Measurements from ENCODE around the gene MRPL12. TPM values are rescaled to one million over a fixed set of nuclear protein-coding genes. Genes with fewer than 3 reads are reported as not detected.
A peak's percentile ranks its signal among the peaks of the same experiment; 100 is the strongest.

The MRPL12 gene
- total and polyA plus RNA-seq, 2 of the 13 experiments (the other 11 are each of a cell fraction or from before 2014, with no cell fraction given) = 39.1 to 94.1 TPM

GRCh38 chr17:81726004-81726403, 22.8 kb downstream of the MRPL12 start:
- POLR2A ChIA-PET = interaction anchor here (1.0 to 5.8 kb wide), 2 partner anchors 13 to 135 kb away, joined by 3 to 72 read pairs; partner anchors contain the start of genes P4HB and SLC25A10
- no TSS peak for BruUV-seq (replicated peaks)
- Histone ChIP-seq H3K27ac (ENCODE audit: extremely low read length, insufficient read depth, low read length) (no peak overlapping the region), H3K79me2 (ENCODE audit: insufficient read depth, low read length) (no peaks in the 10 kb centered on the region), H3K36me3 (replicated peaks in 1 of 2; ENCODE audit: control insufficient read depth in 1 of 2, insufficient read depth in 2 of 2, low read length in 2 of 2) (no peaks in the 10 kb centered on the region), H2AFZ (ENCODE audit: low read length) (no peak overlapping the region), H4K20me1 (ENCODE audit: insufficient read depth, low read length) (no peaks in the 10 kb centered on the region), H3K4me3 (replicated peaks in 1 of 3; ENCODE audit: insufficient read depth in 1 of 3, low read depth in 2 of 3, low read length in 3 of 3) (no peak overlapping the region), H3K9ac (ENCODE audit: insufficient read depth, low read depth, low read length) (no peak overlapping the region), H3K4me1 (ENCODE audit: insufficient read depth, low read length) (peaks cover 42% of the 10 kb centered on the region), H3K4me2 (ENCODE audit: low read depth, low read length) (no peak overlapping the region), H3K9me3 (ENCODE audit: low read length) (no peaks in the 10 kb centered on the region), H3K27me3 (ENCODE audit: control insufficient read depth in 1 of 2, insufficient read depth in 2 of 2, low read length in 2 of 2) (no peaks in the 10 kb centered on the region)
- in situ Hi-C loops (cut with HindIII; ENCODE audit: extremely low pct_ligation_motif_present, low pct_unique_long_range_greater_than_20kb) (no loop called here), intact Hi-C loops (cut with micrococcal nuclease; ENCODE audit: unreplicated experiment) (no loop called here)
- ATAC-seq = no peak
- peak in 1 of 2 experiments; percentile 30; a peak in 1 of 4 replicates for TF ChIP-seq POLR2A (IDR thresholded peaks at IDR 0.05; ENCODE audit: insufficient read depth in 1 of 2, low read depth in 2 of 2, low read length in 2 of 2)
- TF ChIP-seq PPARG (CRISPR knock-in tag; conservative IDR thresholded peaks at IDR 0.05) = no peak
- TF ChIP-seq HNRNPL (IDR thresholded peaks at IDR 0.05; ENCODE audit: low read depth, low read length) = 0 out of 2 replicates have a peak, but pooled peaks have one; percentile 7
- no peak for TF ChIP-seq ZNF724P (CRISPR knock-in tag; IDR thresholded peaks at IDR 0.05; ENCODE audit: borderline replicate concordance)
- FAIRE-seq = no peak
- 85% methylated on average over 9 of the region's 9 CpGs for WGBS (ENCODE audit: low lambda C conversion rate)
- DNase-seq (ENCODE audit: low spot score) = no peak
- CTCF ChIA-PET (ENCODE audit: low intra/inter-chr PET ratio, low total read pairs) = no interaction called here

GRCh38 chr17:81727324-81728031, 24.3 kb downstream of the MRPL12 start:
- peak overlapping the region; percentile 24 for H2AFZ ChIP-seq (ENCODE audit: low read length)
- in situ Hi-C loops (cut with HindIII; ENCODE audit: extremely low pct_ligation_motif_present, low pct_unique_long_range_greater_than_20kb) = no loop called here
- no peaks in the 10 kb centered on the region for H3K36me3 ChIP-seq (replicated peaks in 1 of 2; ENCODE audit: control insufficient read depth in 1 of 2, insufficient read depth in 2 of 2, low read length in 2 of 2)
- FAIRE-seq (peak; percentile 90), DNase-seq (ENCODE audit: low spot score) (peak; percentile 95), ATAC-seq (peak; percentile 86)
- H4K20me1 ChIP-seq (ENCODE audit: insufficient read depth, low read length) = no peaks in the 10 kb centered on the region
- POLR2A ChIA-PET = interaction anchor here (0.6 to 5.7 kb wide), 28 partner anchors 8 to 339 kb away, joined by 3 to 134 read pairs (median 5); partner anchors contain the start of genes ANAPC11, ARL16, CCDC137 and CENPX
- no peaks in the 10 kb centered on the region for H3K79me2 ChIP-seq (ENCODE audit: insufficient read depth, low read length)
- CTCF ChIA-PET (ENCODE audit: low intra/inter-chr PET ratio, low total read pairs) = no interaction called here
- H3K9ac ChIP-seq (ENCODE audit: insufficient read depth, low read depth, low read length) = peak overlapping the region; percentile 66
- H3K27me3 ChIP-seq (ENCODE audit: control insufficient read depth in 1 of 2, insufficient read depth in 2 of 2, low read length in 2 of 2) = peaks cover 0 to 5% of the 10 kb centered on the region in 2 experiments; a peak in 3 of 5 replicates
- peaks cover 46% of the 10 kb centered on the region for H3K4me1 ChIP-seq (ENCODE audit: insufficient read depth, low read length)
- H3K9me3 ChIP-seq (ENCODE audit: low read length) = no peaks in the 10 kb centered on the region
- intact Hi-C loops (cut with micrococcal nuclease; ENCODE audit: unreplicated experiment) = no loop called here
- peak overlapping the region; percentile 79 for H3K27ac ChIP-seq (ENCODE audit: extremely low read length, insufficient read depth, low read length)
- 10% methylated on average over 9 of the region's 23 CpGs for WGBS (ENCODE audit: low lambda C conversion rate)
- TSS peak; percentile 51 for BruUV-seq (replicated peaks)
- peak overlapping the region in 1 of 3 experiments; percentile 47; a peak in 2 of 6 replicates for H3K4me3 ChIP-seq (replicated peaks in 1 of 3; ENCODE audit: insufficient read depth in 1 of 3, low read depth in 2 of 3, low read length in 3 of 3)
- peak overlapping the region; percentile 65 for H3K4me2 ChIP-seq (ENCODE audit: low read depth, low read length)
- TF ChIP-seq ARNTL (CRISPR knock-in tag; IDR thresholded peaks at IDR 0.05) (peak; percentile 75), ZNF407 (CRISPR knock-in tag; IDR thresholded peaks at IDR 0.05; ENCODE audit: not compliant biosample characterization) (peak; percentile 96), ZFP1 (CRISPR knock-in tag; IDR thresholded peaks at IDR 0.05) (peak; percentile 85; the same call in 1 of the 2 replicates)

All from HepG2 (cell line).